Hepatocyte (in vitro differentiated cells): Measurements from ENCODE around the gene KCTD7. TPM values are rescaled to one million over a fixed set of nuclear protein-coding genes. Genes with fewer than 3 reads are reported as not detected.
A peak's percentile ranks its signal among the peaks of the same experiment; 100 is the strongest.
"Not testable (repeated sequence)": the region's sequence is repeated elsewhere in the genome, so short reads cannot be mapped to it uniquely, and the experiment has no call there.

Source experiments
- DNase-seq: peaks from one replicate; pipeline ENCODE4 v3.0.0-alpha.2; 2016; ENCODE audit warnings: low spot score
- H2AFZ ChIP-seq: fragments of 200-600 bp; sonication (generic); 2 replicates; pipeline ENCODE4 v1.6.0; 2016; ENCODE audit warnings: antibody characterized with exemption, mild to moderate bottlenecking
- H3K27ac ChIP-seq: fragments of 200-600 bp; sonication (generic); 2 replicates; pipeline ENCODE4 v1.5.1; 2016; ENCODE audit warnings: mild to moderate bottlenecking
- H3K27me3 ChIP-seq: fragments of 200-600 bp; sonication (generic); 2 replicates; pipeline ENCODE4 v1.6.1; 2016
- H3K36me3 ChIP-seq: fragments of 200-600 bp; sonication (generic); replicated peaks from 2 replicates; pipeline ENCODE4 v1.5.1; 2016; ENCODE audit warnings: low read depth; ENCODE audit not compliant: insufficient read depth
- H3K4me1 ChIP-seq: fragments of 200-600 bp; sonication (generic); 2 replicates; pipeline ENCODE4 v1.5.1; 2016; ENCODE audit warnings: mild to moderate bottlenecking, moderate library complexity; ENCODE audit not compliant: insufficient read depth
- H3K4me2 ChIP-seq: fragments of 200-600 bp; sonication (generic); 2 replicates; pipeline ENCODE4 v1.6.0; 2016
- H3K4me3 ChIP-seq: fragments of 200-600 bp; sonication (generic); 2 replicates; pipeline ENCODE4 v1.5.1; 2016; ENCODE audit warnings: mild to moderate bottlenecking
- H3K79me2 ChIP-seq: fragments of 200-600 bp; sonication (generic); 2 replicates; pipeline ENCODE4 v1.6.0; 2017; ENCODE audit warnings: mild to moderate bottlenecking
- H3K9me2 ChIP-seq: fragments of 200-600 bp; sonication (generic); replicated peaks from 2 replicates; pipeline ENCODE4 v1.6.0; 2017; ENCODE audit warnings: mild to moderate bottlenecking; ENCODE audit not compliant: insufficient read depth
- H3K9me3 ChIP-seq: fragments of 200-600 bp; sonication (generic); 2 replicates; pipeline ENCODE4 v1.5.1; 2016; ENCODE audit warnings: low read depth, mild to moderate bottlenecking
- H4K20me1 ChIP-seq: fragments of 200-600 bp; sonication (generic); 2 replicates; pipeline ENCODE4 v1.6.0; 2016; ENCODE audit warnings: mild to moderate bottlenecking; ENCODE audit not compliant: insufficient read depth, poor library complexity, severe bottlenecking
- CTCF ChIP-seq: fragments of 200-600 bp; sonication (generic); IDR thresholded peaks from 2 replicates; pipeline ENCODE4 v1.5.1; 2016; ENCODE audit warnings: antibody characterized with exemption, mild to moderate bottlenecking; ENCODE audit not compliant: poor library complexity
- EZH2 ChIP-seq: fragments of 200-600 bp; sonication (generic); IDR thresholded peaks from 2 replicates; pipeline ENCODE4 v1.6.1; 2016; ENCODE audit warnings: antibody characterized with exemption, mild to moderate bottlenecking, borderline replicate concordance
- EZH2phosphoT487 ChIP-seq: fragments of 200-600 bp; sonication (generic); IDR thresholded peaks from one replicate; pipeline ENCODE4 v1.6.1; 2018; ENCODE audit warnings: antibody characterized with exemption, mild to moderate bottlenecking, low read depth, moderate library complexity; ENCODE audit not compliant: unreplicated experiment, severe bottlenecking
- WGBS: methylation state at CpG from one replicate; pipeline ENCODE4 v1.1.6; 2016; ENCODE audit warnings: low lambda C conversion rate; ENCODE audit errors: missing lambda C conversion rate; 5-methylcytosine and 5-hydroxymethylcytosine counted together
- polyA plus RNA-seq: library from polyadenylated mRNA; unstranded; fragments of >200 nt; fragmentation: Nextera tagmentation; extraction: Ambion mirVana; gene quantifications from 2 replicates; pipeline ENCODE4 v1.2.1, GENCODE V29; 2016
- total RNA-seq: library from RNA; depleted of rRNA; stranded (reverse); fragments of >200 nt; gene quantifications from 2 replicates; pipeline ENCODE4 v1.2.3, GENCODE V29; 2014

Gene KCTD7
- total and polyA plus RNA-seq, 2 experiments from 2014 or later: 7.2 to 9.4 TPM

- TF ChIP-seq EZH2 (no peak), EZH2phosphoT487 (no peak), CTCF (no peak)
- no peaks in the 10 kb centered on the region for H4K20me1 ChIP-seq
- WGBS: 95% methylated on average over 4 of the region's 4 CpGs
- H3K79me2 ChIP-seq: no peaks in the 10 kb centered on the region
- no peak overlapping the region for H3K4me2 ChIP-seq
- no peaks in the 10 kb centered on the region for H3K9me2 ChIP-seq
- peak overlapping the region; percentile 71 for H3K27ac ChIP-seq
- H3K4me3 ChIP-seq: no peak overlapping the region
- no peaks in the 10 kb centered on the region for H3K9me3 ChIP-seq
- H3K27me3 ChIP-seq: no peaks in the 10 kb centered on the region
- H3K4me1 ChIP-seq: peaks cover 21% of the 10 kb centered on the region
- no peaks in the 10 kb centered on the region for H3K36me3 ChIP-seq
- no peak overlapping the region for H2AFZ ChIP-seq
- DNase-seq: no peak
Measured at GRCh38 chr7:66641526-66641871, 12.8 kb downstream of the KCTD7 start.

GRCh38 chr7:66642186-66642585, 13.5 kb downstream of the KCTD7 start:
- Histone ChIP-seq H3K9me2 (no peaks in the 10 kb centered on the region), H3K4me3 (no peak overlapping the region), H3K36me3 (no peaks in the 10 kb centered on the region), H3K4me1 (peaks cover 18% of the 10 kb centered on the region), H3K9me3 (no peaks in the 10 kb centered on the region), H3K27me3 (no peaks in the 10 kb centered on the region), H3K27ac (no peak overlapping the region), H3K79me2 (no peaks in the 10 kb centered on the region), H2AFZ (no peak overlapping the region), H3K4me2 (no peak overlapping the region), H4K20me1 (no peaks in the 10 kb centered on the region)
- DNase-seq: no peak
- TF ChIP-seq CTCF (no peak), EZH2 (no peak), EZH2phosphoT487 (no peak)
- WGBS: 85% methylated on average over 3 of the region's 3 CpGs

- H3K4me2 ChIP-seq: no peak overlapping the region
- H4K20me1 ChIP-seq: no peaks in the 10 kb centered on the region
- no peaks in the 10 kb centered on the region for H3K9me2 ChIP-seq
- H3K36me3 ChIP-seq: no peaks in the 10 kb centered on the region
- no peak overlapping the region for H3K4me3 ChIP-seq
- TF ChIP-seq EZH2phosphoT487 (no peak), CTCF (no peak), EZH2 (no peak)
- H3K27ac ChIP-seq: no peak overlapping the region
- H3K9me3 ChIP-seq: no peaks in the 10 kb centered on the region
- no peak for DNase-seq
- H2AFZ ChIP-seq: no peak overlapping the region
- H3K79me2 ChIP-seq: no peaks in the 10 kb centered on the region
- peaks cover 18% of the 10 kb centered on the region for H3K4me1 ChIP-seq
- no peaks in the 10 kb centered on the region for H3K27me3 ChIP-seq
Measured at GRCh38 chr7:66642932-66643331, 14.3 kb downstream of the KCTD7 start.

GRCh38 chr7:66643395-66643794, 14.7 kb downstream of the KCTD7 start:
- no peaks in the 10 kb centered on the region for H3K79me2 ChIP-seq
- no peaks in the 10 kb centered on the region for H4K20me1 ChIP-seq
- WGBS: 88% methylated on average over 2 of the region's 2 CpGs
- no peak overlapping the region for H3K27ac ChIP-seq
- no peak overlapping the region for H3K4me2 ChIP-seq
- H3K4me3 ChIP-seq: no peak overlapping the region
- H3K9me3 ChIP-seq: no peaks in the 10 kb centered on the region
- no peak for DNase-seq
- H3K9me2 ChIP-seq: no peaks in the 10 kb centered on the region
- H3K4me1 ChIP-seq: peaks cover 18% of the 10 kb centered on the region
- H3K27me3 ChIP-seq: no peaks in the 10 kb centered on the region
- H2AFZ ChIP-seq: no peak overlapping the region
- TF ChIP-seq EZH2 (no peak), EZH2phosphoT487 (no peak), CTCF (no peak)
- no peaks in the 10 kb centered on the region for H3K36me3 ChIP-seq

GRCh38 chr7:66651026-66651425, 22.3 kb downstream of the KCTD7 start:
- not testable (repeated sequence) for H4K20me1 ChIP-seq, DNase-seq, H3K27ac ChIP-seq, H3K9me2 ChIP-seq, H3K4me3 ChIP-seq, H3K4me1 ChIP-seq, H3K4me2 ChIP-seq, H3K9me3 ChIP-seq, H2AFZ ChIP-seq, H3K27me3 ChIP-seq, H3K36me3 ChIP-seq
- peaks cover 17% of the 10 kb centered on the region for H3K79me2 ChIP-seq
- 87% methylated on average over 6 of the region's 6 CpGs for WGBS

- not testable (repeated sequence) for H3K4me1 ChIP-seq, H3K9me3 ChIP-seq, H3K36me3 ChIP-seq, H4K20me1 ChIP-seq, H3K9me2 ChIP-seq, H3K27me3 ChIP-seq, DNase-seq
- 19% methylated on average over 41 of the region's 41 CpGs for WGBS
- Histone ChIP-seq H3K4me2 (peak overlapping the region; percentile 74), H2AFZ (peak overlapping the region; percentile 73), H3K27ac (peak overlapping the region; percentile 99), H3K79me2 (peaks cover 45% of the 10 kb centered on the region), H3K4me3 (peak overlapping the region; percentile 9)
Measured at GRCh38 chr7:66653719-66654274, 25.1 kb downstream of the KCTD7 start.
